ENCODE results near the gene PRRG1.

The PRRG1 gene

GRCh38 chrX:37353646-37354045 is 4.5 kb downstream of the PRRG1 start:
- no peak for TF ChIP-seq CTCF (IDR thresholded peaks at IDR 0.05; ENCODE audit: low read depth, low read length)
- no peak overlapping the region for H3K4me3 ChIP-seq (ENCODE audit: low read depth, low read length)

DNA sequence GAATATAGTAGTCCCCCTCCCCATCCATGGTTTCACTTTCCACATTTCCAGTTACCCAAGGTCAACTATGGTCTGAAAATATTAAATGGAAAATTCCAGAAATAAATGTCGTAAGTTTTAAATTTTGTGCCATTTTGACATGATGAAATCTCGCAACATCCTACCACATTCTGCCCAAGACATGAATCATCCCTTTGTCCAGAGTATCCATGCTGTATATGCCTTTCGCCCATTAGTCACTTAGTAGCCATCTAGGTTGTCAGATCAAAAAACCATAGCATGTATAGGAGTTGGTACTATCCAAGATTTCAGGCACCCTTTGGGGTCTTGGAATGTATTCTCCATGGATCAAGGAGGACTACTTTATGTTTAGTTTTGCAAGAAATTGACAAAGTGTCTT is 8.3 kb downstream of the PRRG1 start:
- no peak for TF ChIP-seq CTCF (IDR thresholded peaks at IDR 0.05; ENCODE audit: low read depth, low read length)
- no peak overlapping the region for H3K4me3 ChIP-seq (ENCODE audit: low read depth, low read length)

DNA sequence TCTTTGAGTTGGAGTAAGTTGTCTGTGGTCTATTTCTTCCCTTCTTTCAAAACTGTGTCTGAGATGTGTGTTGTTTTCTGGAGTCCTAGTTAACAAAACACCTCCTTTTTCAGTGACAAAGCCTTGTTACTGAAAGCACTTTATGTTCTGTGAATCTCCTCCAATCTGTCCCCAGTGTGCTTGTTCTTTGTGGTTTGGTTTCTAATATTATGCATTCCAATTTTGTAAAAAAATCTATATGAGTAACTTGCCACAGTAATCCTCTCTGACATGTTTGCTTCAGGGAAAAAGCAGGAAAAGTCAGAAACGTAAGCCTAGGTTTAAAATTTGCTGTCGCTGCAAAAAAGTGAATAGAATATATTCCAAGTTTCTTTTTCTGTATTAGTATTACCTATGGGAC is 12.4 kb downstream of the PRRG1 start:
- H3K4me3 ChIP-seq (ENCODE audit: low read depth, low read length): no peak overlapping the region
- TF ChIP-seq CTCF (IDR thresholded peaks at IDR 0.05; ENCODE audit: low read depth, low read length): no peak

GRCh38 chrX:37364666-37365065 is 15.5 kb downstream of the PRRG1 start:
- TF ChIP-seq CTCF (IDR thresholded peaks at IDR 0.05; ENCODE audit: low read depth, low read length): no peak
- no peak overlapping the region for H3K4me3 ChIP-seq (ENCODE audit: low read depth, low read length)

DNA sequence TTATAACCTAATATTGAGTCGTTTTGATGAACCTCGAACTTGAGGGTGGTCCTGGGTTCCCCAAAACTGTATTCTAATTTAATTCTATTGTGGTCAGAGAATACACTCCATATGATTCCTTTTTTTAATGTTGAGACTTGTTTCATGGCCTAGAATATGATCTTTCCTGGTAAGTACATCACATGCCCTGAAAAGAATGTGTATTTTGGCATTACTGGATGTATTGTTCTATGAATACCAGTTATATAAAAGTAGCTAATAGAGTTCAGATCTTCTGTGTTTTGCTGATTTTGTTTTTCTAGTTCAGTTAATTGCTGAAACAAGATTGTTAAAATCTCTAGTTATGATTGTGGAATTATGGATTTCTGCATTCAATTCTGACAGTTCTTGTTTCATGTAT is 18.8 kb downstream of the PRRG1 start:
- H3K4me3 ChIP-seq (ENCODE audit: low read depth, low read length): no peak overlapping the region
- no peak for TF ChIP-seq CTCF (IDR thresholded peaks at IDR 0.05; ENCODE audit: low read depth, low read length)

DNA sequence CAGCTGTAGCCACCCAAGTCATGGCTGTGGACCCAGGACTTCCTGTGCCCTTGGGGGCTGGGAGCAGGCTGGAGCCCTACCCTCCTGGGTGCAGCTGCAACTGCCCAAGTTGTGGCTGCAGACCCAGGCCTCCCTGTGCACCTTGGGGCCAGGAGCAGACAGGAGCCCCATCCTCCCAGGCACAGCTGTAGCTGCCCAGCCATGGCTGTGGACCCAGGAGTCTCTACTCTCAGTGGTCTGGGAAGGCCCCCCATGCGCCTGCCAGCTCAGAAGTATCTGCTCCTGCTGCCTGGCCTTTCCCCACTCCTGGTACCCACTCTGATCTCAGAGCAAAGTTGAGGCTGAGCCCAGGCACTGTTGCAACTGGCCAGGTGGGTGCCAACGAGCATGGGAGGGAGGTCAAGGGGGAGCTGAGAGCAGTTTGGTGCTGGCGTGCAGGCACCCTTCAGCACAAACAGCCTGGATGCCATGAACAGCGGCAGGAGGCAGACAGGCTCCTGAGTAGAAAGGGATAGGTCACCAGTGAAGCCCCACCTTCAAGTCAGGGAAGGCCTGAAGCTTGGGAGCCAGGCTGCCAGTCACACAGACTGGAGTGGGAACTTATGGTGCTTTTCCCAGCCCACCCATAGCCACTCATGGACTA is 21.5 kb downstream of the PRRG1 start:
- TF ChIP-seq CTCF (IDR thresholded peaks at IDR 0.05; ENCODE audit: low read depth, low read length): no peak
- no peak overlapping the region for H3K4me3 ChIP-seq (ENCODE audit: low read depth, low read length)

DNA sequence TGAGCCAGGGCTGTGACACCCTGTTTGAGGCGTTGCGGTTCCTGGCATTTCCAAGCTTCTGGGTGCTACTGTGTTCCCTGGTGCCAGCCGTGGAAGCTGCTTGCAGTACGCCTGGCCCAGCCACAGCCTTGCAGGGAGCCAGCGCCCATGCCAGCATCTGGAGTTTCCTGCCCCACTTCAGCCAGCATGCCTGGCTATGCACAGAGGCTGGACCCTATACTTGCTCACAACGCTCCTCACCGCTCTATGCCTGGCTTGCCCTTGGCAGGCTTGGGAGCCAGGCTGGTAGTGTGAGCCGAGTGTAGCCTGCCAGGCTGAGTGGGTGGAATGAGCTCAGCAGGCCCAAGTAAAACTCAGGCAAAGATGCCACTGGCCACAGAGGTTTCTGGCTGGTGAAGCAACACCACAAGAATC is 22.4 kb downstream of the PRRG1 start:
- TF ChIP-seq CTCF (IDR thresholded peaks at IDR 0.05; ENCODE audit: low read depth, low read length): no peak
- H3K4me3 ChIP-seq (ENCODE audit: low read depth, low read length): no peak overlapping the region

Measured in WI38 (cell line).